ENCODE data around the gene ATP13A3.
A peak's percentile ranks its signal among the peaks of the same experiment; 100 is the strongest.
"Not testable (repeated sequence)": the region's sequence is repeated elsewhere in the genome, so short reads cannot be mapped to it uniquely, and the experiment has no call there.

The ATP13A3 gene

DNA sequence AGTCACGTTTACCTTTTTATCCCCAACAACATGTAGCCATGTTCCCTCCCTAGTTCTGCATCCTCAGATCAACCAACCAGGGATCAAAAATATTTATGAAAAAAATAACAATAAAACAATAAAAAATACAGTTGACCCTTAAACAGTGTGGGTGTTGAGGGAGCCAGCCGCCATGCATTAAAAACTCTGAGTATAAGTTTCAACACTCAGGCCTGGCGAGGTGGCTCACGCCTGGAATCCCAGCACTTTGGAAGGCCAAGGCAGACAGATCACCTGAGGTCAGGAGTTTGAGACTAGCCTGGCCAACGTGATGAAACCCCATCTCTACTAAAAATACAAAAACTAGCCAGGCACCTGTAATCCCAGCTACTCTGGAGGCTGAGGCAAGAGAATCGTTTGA lies 12.7 kb upstream of the ATP13A3 start:
- not testable (repeated sequence) for DNase-seq

DNA sequence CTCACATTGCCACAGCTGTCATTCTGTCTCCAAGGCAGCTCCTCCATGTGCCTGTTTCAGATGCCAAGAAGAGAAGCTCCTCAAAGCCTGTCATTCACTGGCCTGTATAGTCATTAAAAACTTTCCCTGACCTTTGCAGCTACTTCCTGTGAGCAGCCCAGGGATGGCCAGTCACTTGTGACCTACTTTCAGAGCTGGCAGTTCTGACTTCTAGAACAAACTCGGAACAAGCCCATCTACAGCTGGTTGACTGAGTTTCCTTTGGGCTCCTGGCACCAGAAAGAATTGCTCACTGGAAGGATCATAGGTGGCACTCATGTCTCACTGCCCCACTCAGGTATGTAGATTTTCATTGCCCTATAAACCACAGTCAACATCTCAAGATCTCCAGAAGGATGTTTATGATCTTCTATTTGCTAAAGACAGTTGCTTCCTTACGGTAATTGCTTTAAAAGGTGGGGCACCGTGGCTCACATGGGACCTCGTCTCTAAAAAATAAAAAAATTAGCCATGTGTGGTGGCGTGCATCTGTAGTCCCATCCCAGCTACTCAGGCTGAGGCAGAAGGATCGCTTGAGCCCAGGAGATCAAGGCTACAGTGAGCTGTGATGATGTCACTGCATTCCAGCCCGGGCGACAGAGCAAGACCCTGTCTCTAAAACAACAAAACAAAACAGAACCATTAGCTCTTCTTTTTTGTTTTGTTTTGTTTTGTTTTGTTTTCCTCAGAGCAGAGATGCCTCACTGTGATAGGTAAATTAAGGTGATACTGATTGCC lies 11.2 kb upstream of the ATP13A3 start:
- no peak for DNase-seq

DNA sequence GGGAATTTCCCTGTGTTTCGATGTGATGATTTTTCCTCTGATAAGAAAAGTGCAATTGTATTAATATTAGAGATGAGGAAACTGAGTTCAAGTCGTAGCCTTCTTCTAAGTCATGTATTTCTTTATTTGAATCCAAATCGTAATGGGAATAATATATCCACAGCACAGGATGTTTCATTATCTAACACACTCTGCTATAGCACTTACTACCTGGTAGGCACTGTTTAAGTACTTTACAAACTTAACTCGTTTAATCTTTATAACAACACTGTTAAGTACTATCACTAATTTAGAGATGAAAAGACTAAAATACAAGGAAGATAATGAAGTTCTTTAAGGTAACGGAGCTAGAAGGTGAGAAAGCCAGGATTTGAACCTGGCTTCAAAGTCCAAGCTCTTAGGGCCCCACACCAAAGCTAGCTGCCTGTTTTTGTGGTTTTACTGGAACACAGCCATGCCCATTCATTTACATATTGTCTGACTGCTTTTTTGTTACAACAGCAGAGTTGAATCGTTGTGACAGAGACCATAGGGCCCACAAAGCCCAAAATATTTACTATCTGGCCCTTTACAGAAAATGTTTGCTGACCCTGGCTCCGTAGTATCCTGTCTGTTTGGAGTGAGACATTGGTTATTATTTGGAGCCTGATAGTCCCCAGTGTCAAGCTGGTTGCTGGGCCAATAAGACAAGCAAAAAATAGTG lies 9.6 kb upstream of the ATP13A3 start:
- DNase-seq: no peak

DNA sequence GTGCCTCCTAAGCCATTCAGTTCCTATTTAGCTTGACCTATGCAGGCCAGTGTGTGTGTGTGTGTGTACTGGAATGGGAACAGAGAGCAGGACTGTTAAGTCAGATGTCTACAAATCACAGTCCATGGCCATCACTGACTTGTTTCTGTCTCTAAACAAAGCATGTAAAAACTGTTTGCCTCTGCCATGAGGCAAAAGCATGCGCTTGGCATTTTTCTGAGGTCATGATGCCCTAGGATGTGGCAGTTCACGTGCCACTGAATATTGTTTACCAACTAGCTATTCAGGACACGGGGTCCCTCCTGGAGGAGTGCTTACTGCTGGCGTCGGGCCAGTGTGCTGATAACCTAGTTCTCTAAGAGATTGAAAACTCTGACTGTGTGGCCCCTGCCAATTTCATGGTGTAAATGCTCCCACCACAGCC lies 8.2 kb upstream of the ATP13A3 start:
- DNase-seq: no peak

DNA sequence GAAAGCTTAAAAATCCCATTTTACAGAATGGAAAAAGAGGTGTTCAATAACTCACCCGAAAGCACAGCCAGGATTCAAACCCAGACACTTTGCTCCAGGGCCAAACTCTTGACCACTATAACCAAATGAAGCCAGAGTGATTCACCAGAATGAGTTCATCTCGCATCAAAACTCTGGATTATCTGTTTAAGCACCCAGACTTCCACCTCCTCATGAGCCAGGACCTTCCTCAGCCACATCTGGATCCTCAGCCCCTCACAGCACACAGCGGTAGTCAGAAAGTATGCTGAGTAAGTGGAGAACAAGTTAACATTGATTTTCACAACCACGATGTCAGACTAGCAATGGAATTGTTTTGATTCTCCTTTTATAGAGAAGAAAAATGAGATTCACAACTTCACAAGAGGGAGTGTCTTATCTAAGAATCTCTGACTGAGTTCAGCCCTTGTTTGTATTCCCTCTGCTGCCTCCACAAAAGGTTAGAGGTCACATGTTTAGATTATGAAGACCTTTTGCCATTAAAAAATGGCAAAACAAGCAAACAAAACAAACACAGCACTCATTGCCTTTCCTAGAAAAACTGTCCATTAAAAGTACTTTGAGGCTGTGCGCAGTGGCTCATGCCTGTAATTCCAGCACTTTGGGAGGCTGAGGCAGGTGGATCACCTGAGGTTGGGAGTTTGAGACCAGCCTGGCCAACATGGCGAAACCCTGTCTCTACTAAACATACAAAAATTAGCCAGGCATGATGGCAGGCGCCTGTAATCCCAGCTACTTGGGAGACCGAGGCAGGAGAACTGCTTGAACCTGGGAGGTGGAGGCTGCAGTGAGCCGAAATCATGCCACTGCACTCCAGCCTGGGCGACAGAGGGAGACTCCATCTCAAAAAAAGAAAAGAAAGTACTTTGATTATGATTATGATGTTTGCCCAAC lies 7.5 kb upstream of the ATP13A3 start:
- not testable (repeated sequence) for DNase-seq

DNA sequence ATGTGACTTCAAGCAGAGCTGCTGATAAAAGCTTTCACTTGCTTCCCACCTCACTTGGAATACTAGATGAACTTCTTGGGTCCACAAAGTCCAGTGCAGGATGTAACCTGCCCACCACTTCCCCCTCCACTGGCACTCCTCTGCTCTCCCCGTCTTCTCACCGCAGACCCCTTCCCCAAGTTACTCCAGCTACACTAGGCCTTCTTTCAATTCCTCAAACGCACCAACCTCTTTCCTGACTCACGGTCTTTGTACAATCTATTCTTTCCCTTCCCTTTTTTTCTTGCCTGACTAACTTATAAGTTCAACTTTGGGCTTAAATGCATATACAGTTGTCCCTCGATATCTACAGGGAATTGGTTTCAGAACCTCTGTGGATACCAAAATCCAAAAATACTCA lies 5.2 kb upstream of the ATP13A3 start:
- no peak for DNase-seq

DNA sequence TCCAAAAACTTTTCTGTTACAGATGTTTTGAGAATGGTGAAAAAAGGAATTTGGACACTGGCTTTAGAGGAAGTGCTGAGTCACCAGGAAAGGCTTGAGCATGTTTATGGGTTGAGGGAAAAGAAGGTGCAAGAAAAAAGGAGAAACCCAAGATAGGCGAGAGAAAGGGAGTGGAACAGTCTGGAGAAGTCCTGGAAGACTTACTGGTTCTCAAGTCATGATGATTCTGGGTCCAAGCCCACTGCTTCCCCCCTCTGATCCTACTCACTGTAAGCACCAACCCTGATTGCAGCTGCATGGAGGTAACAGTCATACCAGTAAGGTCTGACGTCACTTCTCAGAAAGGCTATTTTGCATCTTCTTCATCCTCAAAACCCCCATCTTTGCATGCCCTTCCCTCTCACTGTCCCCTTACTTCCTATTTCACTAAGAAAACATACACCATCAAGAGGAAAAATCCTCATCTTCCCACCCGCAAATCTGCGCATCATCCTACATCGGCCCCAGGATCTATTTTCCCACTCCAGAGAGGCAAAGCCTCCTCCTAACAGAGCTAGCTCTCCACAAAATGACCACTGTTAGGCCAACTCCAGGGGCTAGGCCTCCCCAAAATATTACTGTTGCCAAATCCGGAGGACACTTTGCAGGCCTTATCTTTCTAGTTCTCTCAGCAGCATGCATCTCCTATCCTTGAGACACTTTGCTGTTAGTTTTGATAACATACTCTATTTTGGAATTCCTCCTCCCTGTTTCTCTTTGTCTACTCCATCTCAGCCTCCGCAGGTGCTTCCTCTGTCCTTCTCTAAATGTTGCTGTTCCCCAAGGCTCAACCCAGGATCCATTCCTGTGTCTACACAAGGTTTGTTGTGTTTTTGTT lies 3.2 kb upstream of the ATP13A3 start:
- no peak for DNase-seq

DNA sequence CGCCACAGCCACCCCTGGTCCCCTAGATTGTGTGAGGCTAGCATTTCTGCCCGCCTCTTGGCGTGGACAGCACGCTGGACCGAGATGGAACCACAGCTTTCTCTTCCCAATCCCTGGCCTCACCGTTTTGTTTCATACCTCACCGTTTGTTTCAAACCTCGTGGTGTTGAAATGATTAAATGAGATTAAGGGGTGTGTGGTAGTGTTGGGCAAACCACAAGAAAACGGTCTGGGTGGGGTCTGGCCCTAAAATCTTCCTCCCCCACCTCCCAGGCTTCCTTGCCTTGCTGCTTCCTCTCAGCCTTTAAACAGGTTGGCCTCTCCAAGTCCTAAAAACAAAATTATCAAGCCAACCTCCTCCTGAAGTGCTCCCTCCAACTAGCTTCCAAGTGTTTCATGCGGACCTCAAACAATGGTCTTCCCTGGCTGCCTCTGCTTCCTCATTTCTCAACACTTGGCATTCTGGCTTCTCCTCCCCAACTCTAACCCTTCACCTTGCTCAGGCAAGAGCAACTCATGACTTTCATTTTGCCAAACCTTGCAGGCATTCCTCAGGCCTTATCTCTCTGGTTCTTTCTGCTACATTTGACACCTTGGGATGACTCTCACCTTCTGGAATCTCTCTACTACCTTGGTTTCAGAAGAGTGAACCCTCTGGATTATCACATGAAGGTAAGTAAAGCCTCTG lies 1.4 kb upstream of the ATP13A3 start:
- DNase-seq: peak; percentile 34

DNA sequence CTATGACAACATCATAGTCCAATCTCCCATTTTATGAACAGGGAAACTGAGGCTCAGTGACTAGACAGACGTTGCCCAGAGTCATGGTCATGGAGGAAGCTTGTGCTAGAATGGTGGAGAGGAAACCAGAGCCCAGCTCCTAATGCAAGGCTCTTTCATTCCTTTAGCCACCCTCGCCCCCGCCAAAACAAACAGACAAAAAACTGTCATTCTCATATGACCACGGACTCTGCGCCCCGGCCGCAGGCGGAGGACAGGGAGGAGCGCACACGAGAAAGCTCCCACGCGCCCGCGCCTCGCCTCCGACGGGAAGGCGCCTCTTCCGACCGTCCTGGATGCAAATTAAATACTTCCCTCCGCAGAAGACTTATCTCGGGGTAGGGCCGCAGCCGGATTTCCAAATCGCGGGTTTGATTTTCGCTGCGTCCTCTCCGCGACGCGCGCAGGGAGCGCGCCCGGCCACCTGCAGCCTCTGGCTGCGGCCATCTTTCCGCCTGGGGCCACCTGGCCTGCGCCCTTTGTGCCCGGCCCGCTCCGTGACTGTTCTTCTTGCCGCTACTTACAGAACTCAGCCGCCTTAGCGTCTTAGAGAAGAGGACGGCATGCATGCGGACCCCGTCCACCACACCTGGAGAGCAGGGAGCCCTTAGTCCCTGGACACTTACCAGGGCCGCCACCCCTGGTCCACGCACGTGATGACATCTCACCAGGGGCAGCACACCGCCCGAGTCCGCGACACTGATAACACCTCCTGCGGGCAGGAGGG lies 670 bp upstream of the ATP13A3 start:
- peak; percentile 34 for DNase-seq

DNA sequence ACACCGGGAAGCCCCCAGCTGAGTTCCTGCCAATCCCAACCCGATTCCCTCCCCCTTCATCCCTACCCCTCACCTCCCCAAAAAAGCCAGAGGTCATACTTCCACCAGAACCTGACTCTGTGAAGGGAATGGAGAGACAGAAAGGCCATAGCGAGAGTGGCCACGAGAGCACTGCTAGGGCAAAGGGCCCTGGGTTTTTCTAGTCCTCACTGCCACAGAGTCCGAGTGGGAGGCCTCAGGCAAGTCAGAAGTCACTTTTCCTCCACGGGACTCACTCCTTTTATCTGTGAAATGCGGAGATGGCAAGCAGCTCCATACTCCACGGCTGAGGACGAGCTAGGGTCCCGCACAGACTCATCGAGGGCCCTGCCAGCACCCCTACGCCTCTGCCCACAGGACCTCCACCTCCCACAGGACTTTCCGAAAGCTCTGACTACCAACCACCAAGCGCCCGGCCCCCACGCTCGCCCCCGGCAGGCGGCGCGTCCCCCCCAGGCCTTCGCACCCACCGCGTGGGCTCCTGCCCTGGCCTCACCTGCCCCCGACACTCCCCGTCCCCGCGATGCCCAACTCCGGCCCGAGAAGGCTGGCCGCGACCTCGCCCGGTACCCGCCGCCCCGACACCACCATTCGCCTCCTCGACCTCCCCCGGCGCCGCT lies 792 bp downstream of the ATP13A3 start:
- peak; percentile 42 for DNase-seq

DNA sequence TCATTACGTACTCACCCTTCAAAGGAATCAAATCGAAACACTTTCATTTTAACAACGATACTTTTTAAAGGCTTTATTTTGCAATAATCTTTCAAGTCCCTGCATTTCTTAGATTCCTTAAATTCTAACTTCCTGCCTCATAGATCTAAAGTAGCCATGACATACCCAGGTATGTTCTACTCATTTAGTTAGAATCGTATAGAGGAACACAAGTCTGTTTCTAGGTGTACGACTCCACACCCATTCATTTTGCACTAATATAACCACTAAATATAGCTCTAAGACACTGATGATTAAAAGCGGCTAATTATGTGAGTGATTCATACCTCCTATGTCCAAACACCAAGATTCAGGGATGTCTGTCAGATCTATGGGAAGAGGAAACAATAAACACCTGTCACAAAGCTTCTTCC lies 1.3 kb downstream of the ATP13A3 start:
- peak; percentile 17 for DNase-seq

DNA sequence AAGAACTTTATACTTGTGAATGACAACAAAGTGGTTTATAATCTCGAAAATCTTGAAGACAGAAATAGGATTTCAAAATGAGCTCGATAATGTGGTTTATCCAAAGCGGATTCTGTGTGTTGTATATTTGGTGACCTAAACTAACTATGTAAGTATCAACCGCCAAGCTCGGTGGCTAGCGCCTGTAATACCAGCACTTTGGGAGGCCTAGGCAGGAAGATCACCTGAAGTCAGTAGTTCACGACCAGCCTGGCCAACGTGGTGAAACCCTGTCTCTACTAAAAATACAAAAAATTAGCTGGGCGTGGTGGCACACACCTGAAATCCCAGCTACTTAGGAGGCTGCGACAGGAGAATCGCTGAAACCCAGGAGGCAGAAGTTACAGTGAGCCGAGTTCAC lies 2.2 kb downstream of the ATP13A3 start:
- DNase-seq: no peak

DNA sequence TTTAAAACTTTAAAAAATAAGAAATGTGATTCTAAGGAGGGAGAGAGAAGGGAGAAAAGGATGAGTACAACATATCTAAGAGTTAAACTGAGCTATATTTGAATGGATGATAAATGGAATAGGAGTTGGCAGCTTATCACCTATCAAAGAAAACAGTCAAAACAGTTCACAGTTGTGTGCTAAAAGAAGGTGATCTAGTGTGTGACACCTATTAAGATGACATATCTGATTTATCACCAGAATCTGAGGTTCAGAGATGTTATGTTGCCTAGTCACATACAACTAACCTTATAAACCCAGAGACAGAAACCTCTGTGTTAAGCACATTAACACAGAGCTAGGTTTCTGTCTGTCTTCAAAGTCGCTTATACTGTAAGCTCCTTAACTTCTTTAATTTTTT lies 3.0 kb downstream of the ATP13A3 start:
- DNase-seq: no peak

DNA sequence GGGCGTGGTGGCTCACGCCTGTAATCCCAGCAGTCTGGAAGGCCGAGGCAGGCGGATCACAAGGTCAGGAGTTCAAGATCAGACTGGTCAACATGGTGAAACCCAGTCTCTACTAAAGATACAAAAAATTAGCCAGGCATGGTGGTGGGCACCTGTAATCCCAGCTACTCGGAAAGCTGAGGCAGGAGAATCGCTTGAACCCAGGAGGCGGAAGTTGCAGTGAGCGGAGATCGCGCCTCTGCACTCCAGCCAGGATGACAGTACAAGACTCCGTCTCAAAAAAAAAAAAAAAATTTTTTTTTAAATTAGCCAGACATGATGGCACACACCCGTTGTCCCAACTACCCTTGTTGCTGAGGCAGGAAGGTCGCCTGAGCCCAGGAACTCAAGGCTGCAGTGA lies 4.0 kb downstream of the ATP13A3 start:
- not testable (repeated sequence) for DNase-seq

DNA sequence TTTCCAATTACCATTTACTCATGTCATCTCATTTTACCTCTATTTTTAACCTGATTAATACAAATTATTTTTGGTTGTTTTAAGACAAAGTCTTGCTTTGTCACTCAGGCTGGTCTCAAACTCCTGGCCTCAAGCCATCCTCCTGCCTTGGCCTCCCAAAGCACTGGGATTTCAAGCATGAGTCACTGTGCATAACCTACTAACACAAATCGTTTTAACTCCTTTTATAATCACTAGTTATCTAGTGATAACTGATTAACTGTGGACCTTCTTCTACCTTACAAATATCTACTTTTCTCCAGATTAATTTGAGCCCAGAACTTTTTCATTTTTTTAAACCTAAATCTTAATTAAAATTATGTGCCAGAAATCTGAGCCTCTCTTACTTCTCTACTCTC lies 4.6 kb downstream of the ATP13A3 start:
- no peak for DNase-seq

DNA sequence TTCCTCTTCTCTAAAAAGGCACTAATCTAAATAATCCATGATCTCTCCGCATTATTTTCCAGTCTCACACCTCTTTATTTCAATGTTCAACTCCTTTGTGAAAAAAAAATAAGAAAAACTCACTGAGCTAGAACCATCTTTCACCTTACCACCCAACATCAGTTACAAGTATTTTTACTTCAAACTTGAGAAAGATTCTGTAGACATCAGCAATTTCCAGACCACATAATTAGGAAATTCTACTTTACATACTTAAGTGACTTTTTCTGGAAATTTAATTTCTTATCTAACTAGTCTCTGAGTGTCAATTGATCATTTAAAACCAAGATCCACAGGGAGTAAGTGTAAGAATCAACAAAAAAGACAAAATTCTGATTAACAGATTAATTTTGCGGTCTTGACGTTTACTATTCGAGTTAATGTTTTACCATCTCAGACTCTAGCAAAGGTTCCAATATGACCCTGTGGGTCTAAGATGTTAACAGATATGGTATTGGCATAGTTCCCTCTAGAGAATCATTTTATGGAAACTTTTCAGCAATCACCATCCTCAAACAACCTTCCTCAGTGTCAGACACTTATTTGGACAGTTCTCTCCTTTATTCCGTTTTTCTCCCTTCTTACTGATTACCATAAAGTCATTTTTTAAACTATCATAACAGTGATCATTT lies 5.1 kb downstream of the ATP13A3 start:
- DNase-seq: no peak

DNA sequence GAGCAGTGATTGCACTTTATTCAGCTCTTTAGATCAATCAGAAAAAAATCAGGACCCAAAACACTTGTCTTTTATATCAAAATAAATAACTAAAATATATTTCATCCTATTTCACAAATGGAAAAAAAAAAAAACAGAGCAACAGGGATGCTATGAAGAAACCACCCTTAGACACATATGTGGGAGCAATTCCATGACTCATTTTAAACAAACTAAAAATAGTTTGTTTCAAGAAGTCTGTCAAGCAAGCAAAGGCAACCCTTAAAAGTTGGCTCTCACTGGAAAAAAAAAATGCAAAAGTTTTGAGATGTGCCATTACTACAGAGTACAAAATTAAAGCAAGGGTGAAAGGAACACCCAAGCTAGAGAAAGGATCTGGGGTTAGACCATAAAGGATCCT lies 5.7 kb downstream of the ATP13A3 start:
- no peak for DNase-seq

DNA sequence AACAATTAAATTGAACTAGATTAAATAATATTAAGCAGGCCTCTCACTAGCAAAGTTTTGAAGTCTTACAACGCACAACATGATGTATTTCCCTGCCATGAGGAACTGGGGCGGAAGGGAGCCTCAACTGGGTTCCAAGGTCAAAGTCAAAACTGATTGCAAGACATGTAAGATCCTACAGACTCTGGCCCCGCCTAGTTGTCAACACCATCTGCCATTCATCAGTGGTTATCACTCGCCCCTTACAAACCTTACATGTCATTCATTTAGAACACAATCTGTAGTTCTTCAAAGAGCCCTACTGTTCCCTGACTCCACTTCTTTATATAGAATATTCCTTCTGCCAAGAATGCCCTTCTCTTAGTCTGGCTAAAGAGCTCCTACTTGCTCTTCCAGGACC lies 10.0 kb downstream of the ATP13A3 start:
- DNase-seq: no peak

DNA sequence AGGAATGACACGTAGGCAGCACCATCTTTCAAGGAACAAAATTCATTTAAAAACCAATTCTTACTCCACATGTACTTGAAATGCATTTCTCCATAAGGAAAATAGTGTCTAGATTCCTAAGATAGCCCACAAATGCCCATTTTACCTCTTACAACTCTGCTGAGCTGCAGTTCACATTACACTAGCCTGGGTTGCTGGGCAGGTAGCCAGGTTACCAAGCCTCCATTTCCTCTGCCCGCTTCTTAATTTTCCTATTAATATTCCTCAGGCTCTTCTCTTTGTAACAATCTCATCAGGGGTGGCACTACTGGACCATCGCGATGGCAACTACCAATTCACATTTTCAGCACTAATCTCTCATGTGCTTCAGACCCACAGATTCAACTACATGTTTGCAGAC lies 10.8 kb downstream of the ATP13A3 start:
- DNase-seq: no peak
